Stimulated activated CD4-positive, alpha-beta T cell treated with anti-CD3 and anti-CD28 coated beads, Interleukin-12 subunit alpha, Interleukin-12 subunit beta, amount 100 ng/mL, for 48 hours (primary cell): ENCODE results near the gene TMEM176A.
"Not testable (repeated sequence)": the region's sequence is repeated elsewhere in the genome, so short reads cannot be mapped to it uniquely, and the experiment has no call there.

Experiments
- DNase-seq, 3 donors: peaks; one replicate each; pipeline ENCODE4 v3.0.0-alpha.2; 2020; ENCODE audit warnings: low read depth in 2 of 3, low spot score in 1 of 3

TMEM176A gene, protein sequence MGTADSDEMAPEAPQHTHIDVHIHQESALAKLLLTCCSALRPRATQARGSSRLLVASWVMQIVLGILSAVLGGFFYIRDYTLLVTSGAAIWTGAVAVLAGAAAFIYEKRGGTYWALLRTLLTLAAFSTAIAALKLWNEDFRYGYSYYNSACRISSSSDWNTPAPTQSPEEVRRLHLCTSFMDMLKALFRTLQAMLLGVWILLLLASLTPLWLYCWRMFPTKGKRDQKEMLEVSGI

DNA sequence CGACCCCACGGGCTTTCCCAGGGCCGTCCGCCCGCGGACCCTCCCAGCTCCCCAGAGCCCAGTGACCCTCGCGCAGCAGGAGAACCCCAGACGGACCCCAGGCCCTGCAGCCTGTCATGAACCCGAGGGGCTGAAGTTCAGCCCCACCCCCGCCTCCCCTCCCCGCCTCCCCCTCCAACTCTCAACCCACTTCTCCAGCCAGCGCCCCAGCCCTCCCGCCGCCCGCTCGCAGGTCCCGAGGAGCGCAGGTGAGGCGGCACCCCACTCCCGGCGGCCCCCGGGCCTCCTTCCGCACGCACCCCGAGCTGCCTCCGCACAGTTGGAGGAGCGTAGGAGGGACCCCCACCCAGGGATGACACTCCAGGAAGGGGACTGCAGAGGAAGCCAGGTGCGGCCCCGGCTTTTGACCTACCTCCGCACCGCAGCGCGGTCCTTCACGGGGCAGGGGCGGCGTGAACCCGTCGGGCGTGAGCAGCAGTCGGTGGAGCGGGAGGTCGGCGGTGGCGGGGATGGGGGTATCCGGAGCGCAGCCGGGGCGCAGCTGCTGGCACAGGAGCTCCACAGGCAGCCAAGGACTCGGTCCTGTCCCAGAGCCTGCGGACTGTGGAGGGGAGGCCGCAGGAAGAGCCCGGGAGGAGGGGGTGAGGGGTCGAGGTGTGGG lies at the start of gene TMEM176A:
Gene TMEM176A, plus strand, starts transcription at position 189 of the 661 bp plus-strand sequence. CDS start 782 bp downstream, outside the sequence.
- DNase-seq: no peak

DNA sequence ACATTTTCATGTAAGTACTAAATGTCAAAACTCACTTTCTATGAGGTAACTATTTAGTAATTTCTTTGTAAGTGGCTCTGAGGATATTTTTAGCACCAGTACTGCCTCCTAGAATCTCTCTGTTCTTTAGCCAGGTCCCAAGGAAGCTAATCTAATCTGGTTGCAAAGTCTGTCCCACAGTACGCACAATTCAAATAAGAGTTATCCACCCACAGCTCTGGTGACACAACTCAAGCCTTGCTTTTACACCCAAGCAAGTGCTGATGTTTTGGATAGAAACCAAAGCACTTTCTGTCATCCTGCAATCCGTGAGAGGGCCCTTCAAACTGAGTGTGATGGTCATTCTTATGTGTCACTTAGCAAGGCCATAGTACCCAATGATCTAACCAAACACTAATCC lies 48.9 kb upstream of the TMEM176A start:
- DNase-seq: no peak

DNA sequence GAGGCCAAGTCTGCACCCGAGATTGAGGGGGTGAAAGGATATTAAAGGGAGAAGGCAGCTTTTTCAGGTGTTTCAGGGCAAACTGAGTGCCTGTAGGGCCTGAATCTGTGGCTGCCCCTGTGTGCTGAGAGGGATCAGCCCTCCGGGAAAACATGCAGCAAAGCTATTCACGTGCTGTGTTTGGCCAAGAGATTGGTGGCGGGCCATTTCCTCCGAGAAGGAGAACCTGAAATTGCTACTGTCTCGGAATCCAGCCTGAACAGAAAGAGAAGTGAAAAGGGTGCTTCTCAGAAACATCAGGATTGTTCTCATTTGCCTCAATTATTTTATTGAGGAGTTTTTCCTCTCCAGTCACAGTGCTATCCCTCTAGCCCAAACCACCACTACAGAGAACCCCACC lies 47.3 kb upstream of the TMEM176A start:
- DNase-seq: no peak

DNA sequence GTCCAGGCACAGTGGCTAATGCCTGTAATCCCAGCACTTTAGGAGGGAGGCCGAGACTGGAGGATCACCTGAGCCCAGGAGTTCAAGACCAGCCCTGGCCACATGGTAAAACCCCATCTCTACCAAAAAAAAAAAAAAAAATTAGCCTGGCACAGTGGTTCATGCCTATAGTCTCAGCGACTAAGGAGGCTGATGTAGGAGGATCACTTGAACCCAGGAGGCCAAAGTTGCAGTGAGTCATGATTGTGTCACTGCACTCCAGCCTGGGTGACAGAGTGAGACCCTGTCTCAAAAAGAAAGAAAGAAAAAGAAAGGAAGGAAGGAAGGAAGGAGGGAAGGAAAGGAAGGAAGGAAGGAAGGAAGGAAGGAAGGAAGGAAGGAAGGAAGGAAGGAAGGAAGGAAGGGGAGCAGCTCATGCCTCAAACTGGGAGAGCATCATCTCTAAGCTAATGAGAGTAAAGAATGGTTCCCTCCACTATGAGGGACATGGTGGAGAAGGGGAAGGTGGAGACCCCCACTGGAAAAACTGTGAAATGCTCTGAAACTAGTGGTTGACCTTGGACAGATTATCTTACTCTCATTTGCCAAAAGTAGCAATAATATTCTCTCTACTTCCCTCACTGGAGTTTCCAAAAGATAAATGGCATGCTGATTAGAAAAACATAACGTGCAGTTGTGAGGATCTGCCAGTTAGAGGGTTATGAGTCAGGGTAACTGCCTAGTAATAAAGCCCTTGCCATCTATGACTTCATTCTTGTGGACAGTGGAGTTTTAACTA lies 46.6 kb upstream of the TMEM176A start:
- no peak for DNase-seq

DNA sequence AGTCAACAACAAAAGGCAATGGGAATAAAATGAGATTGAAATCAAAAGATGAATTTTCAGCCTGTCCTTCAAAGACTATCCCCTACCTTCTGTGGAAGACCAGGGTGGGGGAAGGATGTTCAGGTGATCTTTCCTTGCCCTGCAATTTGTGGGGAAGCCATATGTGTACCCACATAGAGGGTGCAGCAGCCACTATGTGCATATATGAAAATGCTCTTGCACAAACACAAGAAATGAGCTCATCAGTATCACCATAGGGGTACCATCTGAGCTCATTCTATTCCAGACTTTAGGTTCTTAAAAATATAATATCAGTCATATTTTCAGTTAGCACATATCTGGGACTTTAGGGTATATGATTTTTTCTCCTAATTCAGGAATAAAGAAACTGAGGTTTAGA lies 45.6 kb upstream of the TMEM176A start:
- DNase-seq: no peak

DNA sequence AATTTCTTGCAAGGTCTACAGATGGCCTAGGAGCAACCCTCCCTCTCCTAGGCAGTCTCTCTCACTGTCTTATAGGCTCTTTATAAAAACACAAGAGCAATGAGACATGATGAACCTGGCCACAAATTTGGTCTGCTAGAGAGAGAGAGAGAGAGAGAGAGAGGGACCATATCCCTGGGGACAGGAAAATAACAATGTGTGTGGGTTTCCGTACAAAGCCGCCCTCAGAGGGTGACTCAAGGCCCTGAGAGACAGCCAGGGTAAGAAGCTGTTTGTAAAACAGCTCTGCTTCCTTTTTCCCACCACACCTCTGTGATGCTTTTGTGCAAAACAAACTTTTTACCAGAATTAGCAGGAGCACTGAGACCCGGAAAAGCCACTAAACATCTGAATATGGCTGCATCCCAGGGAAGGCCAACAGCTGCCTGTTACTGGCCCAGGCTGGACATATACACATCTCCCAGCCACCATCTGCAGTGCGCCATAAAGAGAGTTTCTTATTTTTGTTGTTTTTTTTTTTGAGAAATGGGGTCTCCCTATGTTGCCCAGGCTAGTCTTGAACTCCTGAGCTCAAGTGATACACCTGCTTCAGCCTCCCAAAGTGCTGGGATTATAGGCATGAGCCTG lies 45.0 kb upstream of the TMEM176A start:
- peak in 2 of 3 donors; percentile 54 to 63 for DNase-seq

DNA sequence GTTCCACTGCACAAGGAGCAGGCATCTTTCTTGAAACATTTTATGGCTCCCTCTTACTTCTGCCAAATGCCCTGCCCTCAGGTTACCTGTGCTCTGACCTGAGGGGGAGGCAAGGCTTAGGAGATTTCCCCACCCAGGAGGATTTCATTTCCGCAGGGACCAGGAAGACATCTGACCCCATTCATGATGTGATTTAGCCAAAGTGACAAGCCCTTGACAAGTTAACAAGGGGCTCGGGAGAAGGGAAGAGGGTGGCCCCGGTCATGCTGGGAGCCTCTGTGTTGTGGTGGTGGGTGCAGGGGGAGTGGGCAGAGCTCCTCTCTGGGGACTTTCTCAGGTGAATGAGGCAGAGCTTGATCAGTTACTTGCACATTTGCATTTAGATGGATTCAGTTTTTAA lies 44.4 kb upstream of the TMEM176A start:
- no peak for DNase-seq

DNA sequence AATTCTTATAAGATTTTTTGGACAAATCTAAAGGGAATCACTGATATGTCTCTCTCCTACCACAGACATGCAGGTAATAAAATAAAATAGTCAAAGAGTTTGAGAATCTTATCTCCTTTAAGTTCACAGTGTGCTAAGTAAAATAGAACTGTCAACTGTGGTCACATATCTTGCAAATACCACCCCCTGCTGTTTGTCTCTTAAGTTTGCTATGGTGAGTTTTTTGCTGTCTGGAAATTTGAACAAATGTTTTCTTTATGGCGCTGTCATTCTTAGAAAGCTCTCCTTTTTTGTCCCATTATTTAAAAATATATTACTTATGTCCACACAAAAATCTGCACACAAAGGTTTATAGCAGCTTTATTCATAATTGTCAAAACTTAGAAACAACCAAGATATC lies 43.7 kb upstream of the TMEM176A start:
- no peak for DNase-seq

DNA sequence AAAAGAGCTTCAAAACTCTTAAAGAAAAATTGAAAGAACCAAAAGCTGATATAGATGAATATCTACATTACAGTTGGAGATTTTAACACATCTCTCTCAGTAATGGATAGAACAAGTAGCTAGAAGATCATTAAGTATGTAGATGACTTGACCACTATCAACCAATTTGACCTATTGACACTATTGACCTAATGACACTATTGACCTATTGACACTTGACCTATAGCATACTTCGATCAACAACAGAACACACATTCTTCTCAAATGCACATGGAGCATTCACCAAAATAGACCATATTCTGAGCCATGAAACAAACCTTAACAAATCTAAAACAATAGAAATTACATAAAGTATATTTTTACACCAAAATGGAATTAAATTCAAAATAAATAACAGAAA lies 41.1 kb upstream of the TMEM176A start:
- no peak for DNase-seq

DNA sequence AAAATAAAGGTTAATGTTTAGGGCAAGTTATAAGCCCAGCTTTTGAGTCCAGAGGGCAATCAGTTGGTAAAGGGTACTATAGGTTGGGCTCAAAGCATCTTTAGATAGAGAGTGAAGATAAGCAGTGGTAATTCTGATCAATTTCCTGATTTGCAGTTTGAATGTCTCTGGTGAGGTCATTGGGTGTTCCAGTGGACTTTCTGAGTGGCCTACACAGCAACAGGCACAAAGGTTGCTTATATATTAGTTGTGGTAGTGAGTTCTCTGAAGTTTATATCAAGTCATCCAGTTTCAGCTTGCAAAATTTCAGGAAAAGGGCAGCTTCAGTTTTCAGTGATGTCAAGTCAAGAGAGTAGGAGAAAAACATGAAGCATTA lies 34.2 kb upstream of the TMEM176A start:
- DNase-seq: no peak

DNA sequence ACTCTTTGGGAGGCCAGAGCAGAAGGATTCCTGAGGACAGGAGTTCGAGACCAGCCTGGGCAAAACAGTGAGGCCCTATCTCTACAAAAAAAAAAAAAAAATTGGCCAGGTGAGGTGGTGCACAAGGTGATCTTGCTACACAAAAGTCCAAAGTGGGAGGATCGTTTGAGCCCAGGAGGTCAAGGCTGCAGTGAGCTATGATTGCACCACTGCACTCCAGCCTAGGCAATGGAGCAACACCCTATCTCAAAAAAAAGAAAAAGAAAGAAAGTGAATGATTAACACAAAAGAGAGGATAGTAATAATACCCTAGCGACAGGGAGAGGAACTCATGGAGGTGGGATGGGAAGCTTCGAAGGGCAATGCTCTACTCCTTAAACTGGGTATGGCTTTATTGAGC lies 30.8 kb upstream of the TMEM176A start:
- DNase-seq: no peak

DNA sequence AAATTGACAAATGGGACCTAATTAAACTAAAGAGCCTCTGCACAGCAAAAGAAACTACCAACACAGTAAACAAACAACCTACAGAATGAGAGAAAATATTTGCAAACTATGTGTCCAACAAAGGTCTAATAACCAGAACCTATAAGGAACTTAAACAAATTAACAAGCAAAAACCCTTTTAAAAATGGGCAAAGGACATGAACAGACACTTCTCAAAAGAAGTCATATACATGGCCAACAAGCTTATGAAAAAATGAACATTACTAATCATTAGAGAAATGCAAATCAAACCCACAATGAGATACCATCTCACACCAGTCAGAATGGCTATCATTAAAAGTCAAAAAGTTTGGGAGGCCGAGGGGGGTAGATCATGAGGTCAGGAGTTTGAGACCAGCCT lies 26.4 kb upstream of the TMEM176A start:
- not testable (repeated sequence) for DNase-seq

DNA sequence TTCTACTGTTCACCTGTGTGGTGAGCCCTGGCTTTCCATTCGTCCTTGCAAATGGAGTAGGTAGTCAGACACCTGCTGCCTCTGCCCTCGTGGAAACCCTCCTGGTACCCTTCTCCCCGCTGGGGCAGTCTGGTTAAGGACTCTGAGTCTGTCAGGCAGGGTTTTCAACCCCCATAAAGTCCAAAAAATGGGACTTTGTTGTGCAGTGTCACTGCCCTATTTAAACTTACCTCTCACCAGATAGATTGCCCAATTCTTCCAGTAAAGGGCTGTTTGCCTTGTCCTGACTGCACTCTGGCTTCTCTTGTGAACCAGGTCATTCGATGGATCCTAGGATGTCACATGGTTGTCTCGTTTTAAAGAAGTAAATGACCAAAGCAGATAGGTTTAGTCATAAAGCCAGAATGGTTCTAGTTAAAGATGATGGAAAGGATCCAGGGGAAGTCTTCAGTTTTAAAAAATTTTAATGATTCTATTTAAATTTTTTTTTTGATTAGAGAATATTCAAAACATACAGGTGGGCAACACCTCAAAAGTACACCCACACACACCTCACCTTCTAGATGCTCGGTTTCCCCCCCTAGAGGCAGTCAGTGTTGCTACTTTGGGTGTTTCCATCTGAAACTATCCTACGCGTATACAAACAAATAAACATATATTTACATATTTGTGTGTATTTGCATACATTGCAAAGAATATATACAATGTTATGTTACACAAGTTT lies 22.4 kb upstream of the TMEM176A start:
- DNase-seq: no peak

DNA sequence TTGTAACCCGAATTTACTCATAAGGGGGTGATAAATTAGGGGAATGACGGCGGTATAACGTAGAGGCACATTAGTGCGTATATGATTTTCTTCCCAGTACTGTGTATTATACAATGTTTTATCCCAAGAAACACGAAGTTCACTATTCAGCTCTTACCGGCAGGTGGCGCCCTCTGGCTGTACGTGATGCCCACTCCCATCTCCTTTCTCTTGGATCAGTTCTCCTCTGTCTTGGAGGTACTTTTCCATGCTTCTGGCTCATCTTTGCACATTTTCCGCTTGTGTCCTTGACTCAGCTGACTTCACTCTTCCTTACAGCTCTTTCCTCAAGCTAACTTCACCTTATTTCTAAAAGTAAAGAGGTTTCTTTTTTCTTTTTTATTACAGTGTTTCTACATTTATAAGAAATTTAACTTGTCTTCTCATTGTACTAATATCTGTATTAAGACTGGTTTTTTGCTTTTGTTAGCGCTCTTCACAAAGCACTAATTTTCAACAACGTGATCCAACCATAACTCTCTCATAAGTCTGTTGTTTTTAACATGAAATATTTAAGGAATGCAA lies 21.7 kb upstream of the TMEM176A start:
- DNase-seq: peak; percentile 45 to 74 (median 73)

DNA sequence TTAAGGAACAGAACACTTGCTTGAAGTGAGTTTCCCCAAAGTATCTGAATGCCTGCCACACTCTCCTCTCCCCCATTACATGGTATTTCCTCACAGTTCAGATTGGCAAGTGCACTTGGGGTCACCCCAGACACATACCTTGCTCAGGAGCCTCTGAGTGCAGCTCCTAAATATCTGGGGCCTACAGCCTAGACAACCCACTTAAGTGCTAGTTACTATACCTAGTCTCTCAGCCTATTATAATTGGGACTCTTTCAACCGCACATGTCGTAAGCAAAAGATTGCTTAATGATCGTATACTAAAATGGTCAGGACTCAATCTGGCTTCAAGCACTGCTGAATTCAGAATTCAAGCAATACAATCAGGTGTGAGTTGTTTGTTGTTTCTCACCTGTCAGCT lies 20.3 kb upstream of the TMEM176A start:
- DNase-seq: no peak

DNA sequence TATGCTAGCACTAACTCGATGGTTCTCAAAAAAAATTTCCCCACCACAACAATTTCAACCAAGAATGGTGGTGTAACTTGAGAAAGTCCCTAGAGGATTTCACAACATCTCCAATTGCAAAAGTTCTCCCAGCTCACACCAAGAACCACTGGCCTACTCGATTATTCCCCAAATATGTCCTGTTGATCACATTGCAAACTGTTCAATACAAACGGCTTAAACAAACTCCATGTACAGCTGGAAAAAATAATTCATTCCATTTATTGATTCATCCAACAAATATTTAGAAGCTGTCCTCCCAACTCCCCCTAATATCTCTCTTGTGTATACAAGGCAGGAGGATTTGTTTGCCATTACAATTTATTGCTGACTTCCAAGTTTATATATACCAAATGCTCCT lies 19.5 kb upstream of the TMEM176A start:
- no peak for DNase-seq

DNA sequence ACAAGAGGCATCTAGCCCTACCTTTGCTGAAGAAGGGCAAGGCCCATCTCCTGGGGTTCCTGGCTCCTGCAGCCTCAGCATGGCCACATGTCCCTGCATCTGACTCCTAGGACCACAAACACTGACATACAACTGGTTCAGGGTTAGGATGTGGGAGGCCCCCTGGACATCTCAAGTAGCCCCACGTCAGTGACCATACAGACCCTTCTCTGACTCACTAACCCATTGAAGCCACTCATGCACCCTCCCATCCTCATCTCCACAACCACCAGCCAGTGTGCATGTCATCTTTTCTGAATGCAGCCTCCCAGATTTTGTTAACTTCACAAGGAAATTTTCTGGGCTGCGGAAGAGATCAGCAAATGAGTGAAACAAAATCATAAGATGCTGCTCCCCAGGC lies 18.6 kb upstream of the TMEM176A start:
- no peak for DNase-seq

DNA sequence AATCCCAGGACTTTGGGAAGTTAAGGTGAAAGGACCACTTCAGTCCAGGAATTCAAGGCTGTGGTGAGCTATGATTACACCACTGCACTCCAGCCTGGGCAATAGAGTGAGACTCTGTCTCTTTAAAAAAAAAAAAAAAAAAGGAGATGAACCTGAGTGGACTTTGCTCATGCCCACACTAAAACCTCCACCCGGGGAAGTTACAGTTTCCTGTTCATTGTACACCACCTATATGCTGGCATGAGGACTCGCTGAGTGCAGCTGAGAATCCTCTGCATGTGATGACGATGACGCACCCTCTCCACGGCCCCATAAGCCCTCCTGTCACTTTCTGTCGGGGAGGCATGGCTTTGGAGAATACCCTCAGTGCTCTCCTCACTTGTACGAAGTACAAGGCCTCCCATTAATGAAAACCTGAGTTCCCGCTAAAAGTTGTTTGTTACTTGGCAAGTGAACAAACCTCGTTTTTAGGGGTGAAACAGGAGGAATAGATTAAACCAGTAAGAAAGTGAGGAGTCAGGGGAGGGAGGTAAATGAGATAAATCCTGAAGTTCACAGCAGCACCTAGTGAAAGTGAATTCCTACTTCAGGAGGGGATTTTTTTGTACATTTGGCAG lies 16.3 kb upstream of the TMEM176A start:
- no peak for DNase-seq

DNA sequence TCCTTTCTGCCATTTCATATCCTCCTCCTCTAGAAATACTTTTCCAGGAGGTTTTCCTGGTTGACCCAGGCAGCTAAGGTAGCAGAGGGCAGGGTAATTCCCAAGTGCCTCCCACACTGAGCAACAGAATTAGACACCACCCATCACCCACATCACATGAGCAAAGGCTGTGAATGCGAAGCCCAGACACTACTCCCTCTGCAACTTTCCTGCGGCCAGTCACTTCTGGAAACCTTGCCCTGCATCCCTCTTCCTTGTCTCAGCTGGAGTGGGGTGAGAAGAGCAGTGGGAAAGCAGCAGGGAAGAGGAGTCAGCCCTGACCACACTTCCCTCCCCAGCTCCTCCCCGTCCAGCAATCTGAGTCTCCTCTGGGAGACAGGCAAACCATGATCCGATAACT lies 15.6 kb upstream of the TMEM176A start:
- no peak for DNase-seq
